Keratinocyte (primary cell): ENCODE data around the gene PDHA1. TPM values are rescaled to one million over a fixed set of nuclear protein-coding genes. Genes with fewer than 3 reads are reported as not detected.
A peak's percentile ranks its signal among the peaks of the same experiment; 100 is the strongest.

Experiments used
- DNase-seq: peaks from one replicate; pipeline ENCODE4 v3.0.0-alpha.2; 2011; ENCODE audit warnings: low read depth, missing footprints, low spot score
- FAIRE-seq: peaks from 2 replicates; lab custom pipeline; 2011; peaks lifted over from hg19 to GRCh38; lab: Jason Lieb, UNC
- H2AFZ ChIP-seq: 2 replicates; pipeline ENCODE4 v1.6.0; 2012; ENCODE audit warnings: low read length, control low read depth, inconsistent platforms; ENCODE audit not compliant: control insufficient read depth
- H3K27ac ChIP-seq: 2 replicates; pipeline ENCODE4 v1.5.1; 2011; ENCODE audit warnings: low read length; ENCODE audit not compliant: control insufficient read depth, insufficient read depth
- H3K27me3 ChIP-seq: 3 replicates; pipeline ENCODE4 v1.6.0; 2011; ENCODE audit warnings: low read length; ENCODE audit not compliant: control insufficient read depth, insufficient read depth; ENCODE audit errors: extremely low read depth
- H3K36me3 ChIP-seq, 2 experiments: 2 replicates in 1 of 2; 3 replicates in 1 of 2; pipeline ENCODE4 v1.5.1; 2011; ENCODE audit warnings: low read length in 2 of 2, mild to moderate bottlenecking in 1 of 2; ENCODE audit not compliant: control insufficient read depth in 2 of 2, insufficient read depth in 2 of 2; ENCODE audit errors: extremely low read depth in 1 of 2
- H3K4me1 ChIP-seq: 3 replicates; pipeline ENCODE4 v1.5.1; 2011; ENCODE audit warnings: low read length; ENCODE audit not compliant: control insufficient read depth, insufficient read depth; ENCODE audit errors: extremely low read depth
- H3K4me2 ChIP-seq: 3 replicates; pipeline ENCODE4 v1.6.0; 2011; ENCODE audit warnings: low read depth, low read length; ENCODE audit not compliant: control insufficient read depth, insufficient read depth; ENCODE audit errors: extremely low read depth
- H3K4me3 ChIP-seq, 3 experiments: fragments of 200-600 bp in 1 of 3; sonication (generic) in 1 of 3; 2 replicates in 2 of 3; 3 replicates in 1 of 3; pipeline ENCODE4 v1.5.1; 2011 to 2016; ENCODE audit warnings: low read length in 3 of 3, mild to moderate bottlenecking in 3 of 3, control low read depth in 2 of 3, inconsistent platforms in 1 of 3, low read depth in 1 of 3, mixed read lengths in 1 of 3, mixed run types in 1 of 3, moderate library complexity in 1 of 3; ENCODE audit not compliant: control insufficient read depth in 2 of 3, insufficient read depth in 2 of 3; ENCODE audit errors: extremely low read depth in 1 of 3
- H3K79me2 ChIP-seq: 2 replicates; pipeline ENCODE4 v1.6.0; 2012; ENCODE audit warnings: low read length; ENCODE audit not compliant: control insufficient read depth, insufficient read depth
- H3K9ac ChIP-seq: 3 replicates; pipeline ENCODE4 v1.6.0; 2011; ENCODE audit warnings: low read length; ENCODE audit not compliant: control insufficient read depth, insufficient read depth; ENCODE audit errors: extremely low read depth
- H3K9me1 ChIP-seq: 3 replicates; pipeline ENCODE4 v1.6.0; 2011; ENCODE audit warnings: low read length; ENCODE audit not compliant: control insufficient read depth, insufficient read depth; ENCODE audit errors: extremely low read depth
- H3K9me3 ChIP-seq: 2 replicates; pipeline ENCODE4 v1.5.1; 2012; ENCODE audit warnings: low read depth, low read length; ENCODE audit not compliant: control insufficient read depth
- H4K20me1 ChIP-seq: 3 replicates; pipeline ENCODE4 v1.6.0; 2011; ENCODE audit warnings: low read length; ENCODE audit not compliant: control insufficient read depth, insufficient read depth; ENCODE audit errors: extremely low read depth
- CTCF ChIP-seq, 3 experiments: IDR thresholded peaks in 1 of 3; conservative IDR thresholded peaks in 1 of 3; optimal IDR thresholded peaks in 1 of 3; 2 replicates in 2 of 3; 3 replicates in 1 of 3; pipeline versions ENCODE3 to v1.5.1; 2011; ENCODE audit warnings: low read length in 3 of 3, mild to moderate bottlenecking in 3 of 3, moderate library complexity in 2 of 3, control low read depth in 1 of 3, inconsistent platforms in 1 of 3; ENCODE audit not compliant: insufficient read depth in 2 of 3; ENCODE audit errors: extremely low read depth in 1 of 3
- EZH2 ChIP-seq: IDR thresholded peaks from one replicate; pipeline ENCODE4 v1.6.1; 2012; ENCODE audit warnings: inconsistent platforms, mild to moderate bottlenecking, low read length, moderate library complexity
- dilution Hi-C: fragments of 300-500 bp; cut with MboI; formaldehyde crosslinking; loops from one replicate; pipeline ENCODE4 v1.7.0; 2020; ENCODE audit warnings: low sequenced_read_pairs; ENCODE audit not compliant: extremely low pct_ligation_motif_present
- polyA plus RNA-seq, 5 experiments: library from polyadenylated mRNA; depleted of rRNA in 3 of 5; stranded (reverse) in 3 of 5; stranded (forward) in 1 of 5; unstranded in 1 of 5; fragments of >200 nt; gene quantifications; 1 replicate in 1 of 5; 2 replicates in 3 of 5; 3 replicates in 1 of 5; pipeline versions ENCODE4 v1.2.1 to v1.2.3, GENCODE V29; 2011 to 2012; ENCODE audit warnings: missing spikeins in 2 of 5, low read depth in 1 of 5, low replicate concordance in 1 of 5

The PDHA1 gene
- polyA plus RNA-seq, 1 donor (not counting 4 experiments of a cell fraction or from before 2014, with no cell fraction given): 236 TPM

- peak overlapping the region; percentile 6 to 64 (median 21) for H3K4me3 ChIP-seq
- peak overlapping the region; percentile 3 for H3K9ac ChIP-seq
- H4K20me1 ChIP-seq: no peaks in the 10 kb centered on the region
- peak overlapping the region; percentile 71 for H3K4me2 ChIP-seq
- no peaks in the 10 kb centered on the region for H3K36me3 ChIP-seq
- DNase-seq: no peak
- no peaks in the 10 kb centered on the region for H3K9me3 ChIP-seq
- no peaks in the 10 kb centered on the region for H3K79me2 ChIP-seq
- TF ChIP-seq EZH2 (no peak), CTCF (optimal IDR thresholded peaks at IDR 0.05 in 1 of 3, IDR thresholded peaks at IDR 0.05 in 1 of 3, conservative IDR thresholded peaks at IDR 0.05 in 1 of 3; ENCODE audit: extremely low read depth in 1 of 3, insufficient read depth in 2 of 3, low read length in 3 of 3) (peak; percentile 67 to 74 (median 71))
- H3K27ac ChIP-seq: no peak overlapping the region
- peaks cover 4% of the 10 kb centered on the region for H3K4me1 ChIP-seq
- H2AFZ ChIP-seq: peak overlapping the region; percentile 37
- dilution Hi-C loops: no loop called here
- H3K27me3 ChIP-seq: no peaks in the 10 kb centered on the region
- no peaks in the 10 kb centered on the region for H3K9me1 ChIP-seq
- FAIRE-seq: no peak
Measured at GRCh38 chrX:19372170-19372546, 28.4 kb downstream of the PDHA1 start.

- no peaks in the 10 kb centered on the region for H3K9me1 ChIP-seq
- peak overlapping the region; percentile 6 to 64 (median 21) for H3K4me3 ChIP-seq
- H3K4me2 ChIP-seq: peak overlapping the region; percentile 71
- DNase-seq (no peak), FAIRE-seq (no peak)
- H3K36me3 ChIP-seq: no peaks in the 10 kb centered on the region
- H3K79me2 ChIP-seq: no peaks in the 10 kb centered on the region
- no peaks in the 10 kb centered on the region for H3K9me3 ChIP-seq
- dilution Hi-C loops: no loop called here
- no peak for TF ChIP-seq CTCF (optimal IDR thresholded peaks at IDR 0.05 in 1 of 3, IDR thresholded peaks at IDR 0.05 in 1 of 3, conservative IDR thresholded peaks at IDR 0.05 in 1 of 3; ENCODE audit: extremely low read depth in 1 of 3, insufficient read depth in 2 of 3, low read length in 3 of 3)
- TF ChIP-seq EZH2: no peak
- H3K27ac ChIP-seq: no peak overlapping the region
- H4K20me1 ChIP-seq: no peaks in the 10 kb centered on the region
- peak overlapping the region; percentile 37 for H2AFZ ChIP-seq
- no peak overlapping the region for H3K9ac ChIP-seq
- H3K4me1 ChIP-seq: peaks cover 4% of the 10 kb centered on the region
- no peaks in the 10 kb centered on the region for H3K27me3 ChIP-seq
Measured at GRCh38 chrX:19372547-19373331, 29.0 kb downstream of the PDHA1 start.
